ENCODE data around the gene RAD50.
"Not testable (repeated sequence)": the region's sequence is repeated elsewhere in the genome, so short reads cannot be mapped to it uniquely, and the experiment has no call there.

Gene RAD50

DNA sequence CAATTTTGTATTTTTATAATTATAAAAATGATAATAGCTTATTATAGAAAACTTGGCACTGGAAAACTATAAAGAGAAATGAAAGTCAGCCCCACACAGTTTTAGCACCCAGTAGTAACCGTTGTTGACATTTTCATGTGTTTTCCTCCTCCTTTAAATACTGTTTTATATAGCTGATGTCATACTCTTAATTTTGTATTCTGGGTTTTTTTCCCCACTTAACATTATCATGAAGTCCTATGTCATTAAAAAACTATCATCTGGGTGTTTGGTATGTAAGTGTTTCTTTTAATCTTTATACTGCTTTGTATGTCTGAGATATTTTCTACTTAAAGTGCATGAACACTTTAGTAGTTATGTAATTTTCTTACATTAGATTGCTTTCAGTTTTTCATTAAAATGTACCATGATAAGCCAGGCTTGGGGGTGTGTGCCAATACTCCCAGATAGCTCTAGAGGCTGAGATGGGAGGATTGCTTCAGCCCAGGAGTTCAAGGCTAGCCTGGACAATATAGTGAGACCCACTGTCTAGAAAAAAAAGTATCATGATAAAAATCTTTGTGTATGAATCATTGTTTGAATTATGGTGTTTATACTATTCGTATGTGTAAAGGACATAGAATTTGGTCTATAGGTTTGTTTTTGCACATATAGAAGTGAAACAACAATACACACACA, 2.7 kb downstream of the RAD50 start:
- DNase-seq = no peak

- no peak for DNase-seq
These were observed 4.8 kb downstream of the RAD50 start for GRCh38 chr5:132561601-132562000.

- not testable (repeated sequence) for DNase-seq
These were observed 7.8 kb downstream of the RAD50 start for GRCh38 chr5:132564555-132564954.

DNA sequence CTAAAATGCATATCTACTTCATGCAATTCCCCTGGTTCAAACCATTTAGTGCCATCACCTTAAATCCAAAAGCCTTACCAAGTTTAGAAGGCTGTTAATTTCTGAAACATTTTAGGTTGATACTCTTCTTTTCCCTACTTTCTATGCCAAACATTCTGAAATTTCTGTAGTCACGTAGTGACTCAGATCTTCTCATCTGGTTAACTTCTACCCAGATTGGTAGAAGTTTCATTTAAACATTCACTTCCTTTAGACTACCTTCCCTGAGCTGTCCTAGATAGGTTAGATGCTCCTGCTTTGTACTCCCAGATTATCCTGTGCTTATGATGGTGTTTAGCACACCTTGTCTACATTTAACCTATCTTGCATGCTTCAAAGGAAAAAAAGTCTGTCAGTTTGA, 9.9 kb downstream of the RAD50 start:
- no peak for DNase-seq

DNA sequence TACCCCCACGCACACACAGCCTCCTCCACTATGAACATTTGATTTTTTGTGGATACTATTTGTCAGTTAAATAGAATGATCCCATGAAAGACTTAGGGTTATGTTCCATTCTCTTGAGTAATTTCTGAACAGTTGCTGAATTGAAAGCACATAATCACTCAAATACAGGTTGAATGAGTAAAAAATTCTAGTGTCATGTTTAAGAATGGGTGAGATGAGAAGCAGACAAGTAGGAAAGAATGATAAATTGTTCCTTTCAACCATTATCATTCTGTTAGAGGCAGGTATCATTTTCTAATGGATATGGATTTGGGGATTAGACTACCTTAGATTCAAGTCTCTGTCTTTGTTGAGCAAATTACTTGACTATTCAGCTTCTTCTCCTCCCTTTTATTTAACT, 19.3 kb downstream of the RAD50 start:
- DNase-seq = no peak

DNA sequence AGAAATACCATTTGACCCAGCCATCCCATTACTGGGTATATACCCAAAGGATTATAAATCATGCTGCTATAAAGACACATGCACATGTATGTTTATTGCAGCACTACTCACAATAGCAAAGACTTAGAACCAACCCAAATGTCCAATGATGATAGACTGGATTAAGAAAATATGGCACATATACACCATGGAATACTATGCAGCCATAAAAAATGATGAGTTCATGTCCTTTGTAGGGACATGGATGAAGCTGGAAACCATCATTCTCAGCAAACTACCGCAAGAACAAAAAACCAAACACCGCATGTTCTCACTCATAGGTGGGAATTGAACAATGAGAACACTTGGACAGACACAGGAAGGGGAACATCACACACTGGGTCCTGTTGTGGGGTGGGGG, 27.8 kb downstream of the RAD50 start:
- not testable (repeated sequence) for DNase-seq

DNA sequence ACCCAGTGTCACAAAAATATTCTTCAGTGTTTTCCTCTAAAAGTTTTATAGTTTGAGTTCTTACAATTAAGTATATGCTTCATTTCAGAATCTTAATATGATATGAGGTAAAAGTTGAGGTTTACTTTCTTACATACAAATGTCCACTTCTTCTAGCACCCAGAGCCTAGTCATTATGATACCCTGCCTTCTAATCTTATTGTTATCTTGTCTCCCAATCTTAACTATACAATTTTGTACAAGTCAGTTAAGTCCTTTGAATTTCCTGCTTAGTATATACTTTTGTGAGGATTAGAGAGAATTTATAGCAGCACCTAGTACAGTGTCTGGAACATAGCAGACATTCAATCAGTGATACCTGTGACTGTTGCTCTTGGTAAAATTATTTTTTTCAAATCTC, 29.3 kb downstream of the RAD50 start:
- DNase-seq = no peak

GRCh38 chr5:132589467-132589866, 32.7 kb downstream of the RAD50 start:
- DNase-seq = no peak

- no peak for DNase-seq
These were observed 34.4 kb downstream of the RAD50 start for GRCh38 chr5:132591145-132591544.

DNA sequence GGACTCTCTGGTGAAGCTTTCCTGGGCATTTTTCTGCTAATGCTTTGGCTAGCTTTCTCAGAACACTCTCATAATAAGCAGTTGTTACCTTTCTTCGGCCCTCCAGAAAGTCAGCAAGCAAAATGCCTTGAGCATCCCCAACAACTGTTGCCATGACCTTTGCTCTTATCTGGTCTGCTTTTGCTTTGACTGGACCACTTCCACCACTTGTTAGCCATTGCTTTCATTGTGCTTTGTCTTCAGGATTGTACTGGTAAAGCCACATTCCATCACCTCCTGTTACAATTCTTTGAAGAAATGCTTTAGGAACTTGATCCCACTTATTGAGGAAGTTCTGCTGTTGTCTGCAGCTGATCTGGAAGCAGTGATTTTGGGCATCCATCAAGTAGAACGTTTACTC, 35.7 kb downstream of the RAD50 start:
- DNase-seq = no peak

GRCh38 chr5:132594170-132594569, 37.4 kb downstream of the RAD50 start:
- no peak for DNase-seq

GRCh38 chr5:132595624-132596023, 38.8 kb downstream of the RAD50 start:
- no peak for DNase-seq

- DNase-seq = no peak
These were observed 44.4 kb downstream of the RAD50 start for GRCh38 chr5:132601071-132601728.

GRCh38 chr5:132607095-132607494, 50.3 kb downstream of the RAD50 start:
- DNase-seq = no peak

- no peak for DNase-seq
These were observed 51.3 kb downstream of the RAD50 start for GRCh38 chr5:132608107-132608506.

GRCh38 chr5:132611965-132612364, 55.2 kb downstream of the RAD50 start:
- no peak for DNase-seq

GRCh38 chr5:132612846-132613245, 56.1 kb downstream of the RAD50 start:
- DNase-seq = no peak

- no peak for DNase-seq
These were observed 64.9 kb downstream of the RAD50 start for GRCh38 chr5:132621699-132622098.

GRCh38 chr5:132622608-132623007, 65.8 kb downstream of the RAD50 start:
- DNase-seq = no peak

GRCh38 chr5:132627470-132627869, 70.7 kb downstream of the RAD50 start:
- DNase-seq = no peak

GRCh38 chr5:132628814-132629213, 72.0 kb downstream of the RAD50 start:
- no peak for DNase-seq

DNA sequence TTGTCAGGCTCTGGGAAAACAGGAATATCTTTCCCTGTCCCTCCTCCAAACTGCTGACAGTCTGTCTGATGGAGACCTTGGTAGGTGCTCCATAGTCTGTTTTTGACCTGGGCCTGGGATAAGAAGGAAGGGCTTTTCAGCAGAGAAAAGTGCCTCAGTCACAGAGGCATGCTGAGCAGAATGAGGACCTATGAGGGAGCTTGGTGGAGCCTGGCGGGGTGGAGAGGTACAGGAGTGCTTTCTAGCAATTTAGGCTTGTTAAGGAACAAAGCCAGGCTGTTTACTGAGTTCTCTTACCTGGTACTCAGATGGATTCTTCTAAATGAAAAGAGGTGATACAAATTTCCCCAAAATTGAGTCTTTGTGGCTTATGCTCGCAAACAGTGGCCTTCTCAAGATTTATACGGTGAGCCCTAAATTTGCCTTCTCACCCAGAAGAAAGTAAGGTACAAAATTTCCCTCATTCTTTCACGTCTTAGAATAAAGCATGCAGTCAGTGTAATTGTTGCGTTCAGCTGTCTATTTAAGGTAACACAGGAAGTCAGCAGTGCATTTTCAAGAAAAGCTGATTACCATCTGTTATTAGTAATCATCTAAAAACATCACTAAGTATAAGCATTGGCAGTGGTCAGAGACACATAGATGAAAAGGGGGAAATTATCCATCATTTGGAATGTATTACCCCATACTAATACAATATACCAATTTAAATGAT, 72.6 kb downstream of the RAD50 start:
- no peak for DNase-seq

GRCh38 chr5:132633587-132633986, 76.8 kb downstream of the RAD50 start:
- DNase-seq = not testable (repeated sequence)

- no peak for DNase-seq
These were observed 79.1 kb downstream of the RAD50 start for GRCh38 chr5:132635873-132636272.
